Bronchial epithelial cell (primary cell): ENCODE results near the gene KHDC1. TPM values are rescaled to one million over a fixed set of nuclear protein-coding genes. Genes with fewer than 3 reads are reported as not detected.
A peak's percentile ranks its signal among the peaks of the same experiment; 100 is the strongest.

Experiments used
- DNase-seq: peaks from one replicate; pipeline ENCODE4 v3.0.0-alpha.2; 2010; ENCODE audit warnings: low read depth
- FAIRE-seq: peaks from 2 replicates; lab custom pipeline; 2011; peaks lifted over from hg19 to GRCh38; lab: Jason Lieb, UNC
- H3K27me3 ChIP-seq: 2 replicates; pipeline ENCODE4 v1.5.1; 2011; ENCODE audit warnings: low read length; ENCODE audit not compliant: control insufficient read depth, insufficient read depth
- H3K36me3 ChIP-seq: 2 replicates; pipeline ENCODE4 v1.5.1; 2011; ENCODE audit warnings: low read length; ENCODE audit not compliant: control insufficient read depth, insufficient read depth
- H3K4me3 ChIP-seq: 2 replicates; pipeline ENCODE4 v1.5.1; 2011; ENCODE audit warnings: mild to moderate bottlenecking, low read depth, low read length, control low read depth
- CTCF ChIP-seq: IDR thresholded peaks from 2 replicates; pipeline ENCODE4 v1.5.1; 2011; ENCODE audit warnings: mild to moderate bottlenecking, moderate library complexity, low read length, control low read depth, inconsistent platforms; ENCODE audit not compliant: insufficient read depth, severe bottlenecking
- total RNA-seq: library from RNA; depleted of rRNA; stranded (reverse); fragments of >200 nt; gene quantifications from 2 replicates; pipeline ENCODE4 v1.2.1, GENCODE V29; 2014

The KHDC1 gene
- total RNA-seq, 1 donor from 2014 or later = 1.3 TPM

- Histone ChIP-seq H3K4me3 (no peak overlapping the region), H3K36me3 (no peaks in the 10 kb centered on the region), H3K27me3 (no peaks in the 10 kb centered on the region)
- TF ChIP-seq CTCF = no peak
- no peak for FAIRE-seq
- DNase-seq = no peak
Observed at GRCh38 chr6:73302339-73302738, 39.3 kb upstream of the KHDC1 start.

GRCh38 chr6:73299151-73299971 lies 36.4 kb upstream of the KHDC1 start:
- no peaks in the 10 kb centered on the region for H3K36me3 ChIP-seq
- FAIRE-seq = no peak
- no peak for DNase-seq
- no peak for TF ChIP-seq CTCF
- no peaks in the 10 kb centered on the region for H3K27me3 ChIP-seq
- peak overlapping the region; percentile 13 for H3K4me3 ChIP-seq

GRCh38 chr6:73293331-73293730 lies 30.3 kb upstream of the KHDC1 start:
- TF ChIP-seq CTCF = no peak
- Histone ChIP-seq H3K36me3 (peaks cover 1% of the 10 kb centered on the region), H3K4me3 (no peak overlapping the region), H3K27me3 (no peaks in the 10 kb centered on the region)
- FAIRE-seq (no peak), DNase-seq (no peak)

GRCh38 chr6:73290435-73290834 lies 27.4 kb upstream of the KHDC1 start:
- FAIRE-seq (no peak), DNase-seq (peak; percentile 40)
- TF ChIP-seq CTCF = no peak
- H3K4me3 ChIP-seq = no peak overlapping the region
- peaks cover 1% of the 10 kb centered on the region for H3K36me3 ChIP-seq
- no peaks in the 10 kb centered on the region for H3K27me3 ChIP-seq

- no peak for TF ChIP-seq CTCF
- Histone ChIP-seq H3K27me3 (no peaks in the 10 kb centered on the region), H3K36me3 (peaks cover 1% of the 10 kb centered on the region), H3K4me3 (no peak overlapping the region)
- FAIRE-seq (no peak), DNase-seq (no peak)
Observed at GRCh38 chr6:73286752-73287151, 23.8 kb upstream of the KHDC1 start.

GRCh38 chr6:73285674-73286283 lies 22.8 kb upstream of the KHDC1 start:
- peak; percentile 53 for DNase-seq
- no peak overlapping the region for H3K4me3 ChIP-seq
- no peak for FAIRE-seq
- peak; percentile 34 for TF ChIP-seq CTCF
- H3K27me3 ChIP-seq = no peaks in the 10 kb centered on the region
- H3K36me3 ChIP-seq = peaks cover 1% of the 10 kb centered on the region
